ENCODE measurements around the gene CFAP77. TPM values are rescaled to one million over a fixed set of nuclear protein-coding genes. Genes with fewer than 3 reads are reported as not detected.
A peak's percentile ranks its signal among the peaks of the same experiment; 100 is the strongest.

The CFAP77 gene
- total RNA-seq, 1 donor from 2014 or later, result not detected

DNA sequence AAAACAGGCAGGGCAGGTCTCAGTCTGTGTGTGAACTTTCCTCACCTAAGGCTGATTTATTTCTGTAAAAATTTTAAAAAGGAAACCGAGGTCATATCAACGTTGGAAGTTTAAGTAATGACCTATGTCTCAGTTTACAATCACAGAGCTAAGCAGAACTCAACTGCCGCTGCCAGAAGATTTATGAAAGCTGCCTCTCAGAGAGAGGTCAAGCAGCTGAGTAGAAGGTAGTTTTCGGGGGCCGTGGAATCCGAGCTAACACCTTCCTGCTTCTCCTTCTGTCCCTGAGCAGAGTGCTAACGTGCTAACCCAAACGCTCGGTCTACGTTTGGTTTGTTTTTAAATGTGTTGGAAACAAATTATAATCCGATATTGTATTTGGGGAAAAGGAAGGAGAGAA lies 14.5 kb upstream of the CFAP77 start:
- TF ChIP-seq, protein P1, sequence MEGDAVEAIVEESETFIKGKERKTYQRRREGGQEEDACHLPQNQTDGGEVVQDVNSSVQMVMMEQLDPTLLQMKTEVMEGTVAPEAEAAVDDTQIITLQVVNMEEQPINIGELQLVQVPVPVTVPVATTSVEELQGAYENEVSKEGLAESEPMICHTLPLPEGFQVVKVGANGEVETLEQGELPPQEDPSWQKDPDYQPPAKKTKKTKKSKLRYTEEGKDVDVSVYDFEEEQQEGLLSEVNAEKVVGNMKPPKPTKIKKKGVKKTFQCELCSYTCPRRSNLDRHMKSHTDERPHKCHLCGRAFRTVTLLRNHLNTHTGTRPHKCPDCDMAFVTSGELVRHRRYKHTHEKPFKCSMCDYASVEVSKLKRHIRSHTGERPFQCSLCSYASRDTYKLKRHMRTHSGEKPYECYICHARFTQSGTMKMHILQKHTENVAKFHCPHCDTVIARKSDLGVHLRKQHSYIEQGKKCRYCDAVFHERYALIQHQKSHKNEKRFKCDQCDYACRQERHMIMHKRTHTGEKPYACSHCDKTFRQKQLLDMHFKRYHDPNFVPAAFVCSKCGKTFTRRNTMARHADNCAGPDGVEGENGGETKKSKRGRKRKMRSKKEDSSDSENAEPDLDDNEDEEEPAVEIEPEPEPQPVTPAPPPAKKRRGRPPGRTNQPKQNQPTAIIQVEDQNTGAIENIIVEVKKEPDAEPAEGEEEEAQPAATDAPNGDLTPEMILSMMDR (IDR thresholded peaks at IDR 0.05; ENCODE audit: insufficient read depth, low read length, severe bottlenecking), result no peak
- no peak for FAIRE-seq
- Histone ChIP-seq H3K27me3 (ENCODE audit: control insufficient read depth, insufficient read depth, low read length) (no peaks in the 10 kb centered on the region), H3K4me3 (ENCODE audit: low read depth, low read length) (no peak overlapping the region), H3K36me3 (ENCODE audit: control insufficient read depth, insufficient read depth, low read length) (peaks cover 16% of the 10 kb centered on the region)
- no peak for DNase-seq (ENCODE audit: low read depth)

DNA sequence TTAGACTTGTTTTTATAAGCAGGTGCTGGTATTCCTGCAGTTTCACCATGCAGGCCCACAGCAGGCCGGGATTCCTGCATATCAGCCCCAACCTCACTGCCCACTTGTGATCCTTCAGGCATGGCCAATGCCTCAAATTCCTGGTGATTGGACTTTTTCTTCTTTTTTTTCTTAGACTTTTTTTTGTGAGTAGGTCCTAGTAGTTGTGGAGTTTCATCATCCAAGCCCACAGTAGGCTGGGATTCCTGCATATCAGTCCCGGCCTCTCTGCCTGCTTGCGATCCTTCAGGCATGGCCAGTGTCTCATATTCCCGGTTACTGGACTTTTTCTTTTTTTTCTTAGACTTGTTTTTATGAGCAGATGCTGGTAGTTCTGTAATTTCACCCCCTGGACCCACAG lies 8.2 kb upstream of the CFAP77 start:
- peaks cover 7% of the 10 kb centered on the region for H3K36me3 ChIP-seq (ENCODE audit: control insufficient read depth, insufficient read depth, low read length)
- H3K27me3 ChIP-seq (ENCODE audit: control insufficient read depth, insufficient read depth, low read length), result no peaks in the 10 kb centered on the region
- TF ChIP-seq, protein P1 (IDR thresholded peaks at IDR 0.05; ENCODE audit: insufficient read depth, low read length, severe bottlenecking), result no peak
- no peak for DNase-seq (ENCODE audit: low read depth)
- FAIRE-seq, result no peak
- no peak overlapping the region for H3K4me3 ChIP-seq (ENCODE audit: low read depth, low read length)

DNA sequence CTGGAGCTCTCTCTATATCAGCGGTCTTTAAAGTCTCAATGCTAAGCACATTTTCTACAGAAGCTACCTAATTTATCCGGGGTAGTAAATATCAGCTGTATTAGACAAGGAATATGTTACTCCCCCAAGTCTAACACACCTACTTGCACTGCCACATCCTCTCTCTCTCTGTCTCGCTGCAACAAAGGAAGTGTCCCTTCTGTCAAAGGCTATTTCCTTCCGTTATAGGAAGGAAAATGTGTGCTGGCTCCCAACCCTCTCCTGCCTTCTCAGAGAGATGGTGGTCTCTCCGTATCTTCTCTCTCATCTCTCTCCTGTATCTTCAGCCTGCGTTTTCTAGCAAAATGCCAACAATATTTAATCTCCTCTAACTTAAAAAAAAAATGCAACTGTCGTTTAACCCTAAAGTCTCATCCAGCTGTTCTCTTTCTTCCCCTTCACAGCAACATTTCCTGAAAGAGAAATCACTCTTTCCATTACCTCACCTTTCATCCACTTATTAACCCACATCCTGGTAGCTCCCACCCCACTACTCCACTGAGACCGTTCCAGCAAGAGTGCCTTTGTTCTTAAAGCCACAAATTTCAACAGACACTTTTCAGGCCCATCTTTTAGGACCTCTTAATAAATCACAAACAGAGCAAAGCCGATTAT lies 5.7 kb upstream of the CFAP77 start:
- no peak for DNase-seq (ENCODE audit: low read depth)
- Histone ChIP-seq H3K36me3 (ENCODE audit: control insufficient read depth, insufficient read depth, low read length) (peaks cover 7% of the 10 kb centered on the region), H3K27me3 (ENCODE audit: control insufficient read depth, insufficient read depth, low read length) (no peaks in the 10 kb centered on the region), H3K4me3 (ENCODE audit: low read depth, low read length) (no peak overlapping the region)
- TF ChIP-seq, protein P1 (IDR thresholded peaks at IDR 0.05; ENCODE audit: insufficient read depth, low read length, severe bottlenecking), result no peak
- FAIRE-seq, result no peak

DNA sequence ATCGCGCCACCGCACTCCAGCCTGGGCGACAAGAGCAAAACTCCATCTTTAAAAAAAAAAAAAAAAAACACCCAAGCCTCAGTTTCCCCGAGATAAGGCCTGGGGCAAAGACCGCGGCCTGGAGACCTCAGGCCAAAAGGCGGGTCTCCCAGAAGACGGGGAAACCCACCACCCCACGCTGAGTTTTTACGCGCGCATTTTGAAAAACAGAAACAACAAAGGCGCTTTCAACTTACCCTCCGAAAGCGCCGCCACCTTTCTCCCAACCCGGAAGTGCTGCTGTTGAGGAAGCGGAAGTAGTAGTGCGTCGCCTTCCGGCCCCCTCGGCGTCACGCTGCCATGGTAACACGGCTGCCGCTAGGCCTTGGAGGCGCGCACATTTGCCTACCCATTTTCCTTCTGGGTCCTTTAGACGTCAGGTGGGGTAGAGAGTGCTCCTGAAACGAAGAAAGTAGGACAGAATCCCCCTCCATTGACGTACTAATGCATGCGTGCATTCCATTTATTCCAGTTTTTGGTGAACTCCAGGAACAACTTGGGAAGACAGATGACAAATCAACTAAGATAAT lies 3.4 kb upstream of the CFAP77 start, which contains the start of gene TTF1:
TSS of gene TTF1 (minus strand) at position 287 of the 569 bp plus-strand sequence. CDS start 4,019 bp downstream, outside the sequence.
- Histone ChIP-seq H3K4me3 (ENCODE audit: low read depth, low read length) (peak within 1 kb of the TSS; percentile 58), H3K36me3 (ENCODE audit: control insufficient read depth, insufficient read depth, low read length) (peaks cover 5% of the 10 kb centered on the region), H3K27me3 (ENCODE audit: control insufficient read depth, insufficient read depth, low read length) (peaks cover 1% of the 10 kb centered on the region)
- DNase-seq (ENCODE audit: low read depth) (peak; percentile 77), FAIRE-seq (no peak)
- TF ChIP-seq, protein P1 (IDR thresholded peaks at IDR 0.05; ENCODE audit: insufficient read depth, low read length, severe bottlenecking), result no peak

DNA sequence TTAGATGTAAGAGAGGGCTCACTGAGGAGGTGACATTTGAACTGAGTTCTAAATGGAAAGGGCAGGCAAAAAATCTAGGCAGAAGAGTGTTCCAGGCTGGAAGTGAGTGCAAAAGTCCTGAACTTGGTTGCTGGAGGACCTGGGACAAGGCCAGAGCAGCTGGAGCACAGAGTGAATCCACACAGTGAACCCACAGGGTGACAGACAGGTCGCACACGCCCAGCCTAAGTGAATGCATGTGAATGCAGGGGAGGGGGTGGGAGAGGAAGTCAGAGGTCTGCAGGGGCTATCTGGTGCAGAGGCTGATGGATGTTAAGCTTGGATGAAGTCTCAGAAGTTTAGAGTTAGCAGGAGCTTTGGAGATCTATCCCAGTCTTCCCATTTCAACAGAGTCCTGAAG lies 2.8 kb upstream of the CFAP77 start:
- FAIRE-seq (no peak), DNase-seq (ENCODE audit: low read depth) (no peak)
- TF ChIP-seq, protein P1 (IDR thresholded peaks at IDR 0.05; ENCODE audit: insufficient read depth, low read length, severe bottlenecking), result no peak
- peaks cover under 1% of the 10 kb centered on the region for H3K36me3 ChIP-seq (ENCODE audit: control insufficient read depth, insufficient read depth, low read length)
- peaks cover 1% of the 10 kb centered on the region for H3K27me3 ChIP-seq (ENCODE audit: control insufficient read depth, insufficient read depth, low read length)
- peak overlapping the region; percentile 58 for H3K4me3 ChIP-seq (ENCODE audit: low read depth, low read length)

Data from bronchial epithelial cell (primary cell).